ENCODE measurements around the gene MGAT4A.

MGAT4A gene

GRCh38 chr2:98731041-98731893, at the start of gene MGAT4A:
Gene MGAT4A, minus strand, starts transcription at chr2:98731132. Its CDS starts 4,800 bp downstream, at chr2:98726332.
- peak; percentile 76 for DNase-seq (ENCODE audit: low spot score)

- DNase-seq (ENCODE audit: low spot score) = peak; percentile 14
These were observed 48.0 kb upstream of the MGAT4A start for GRCh38 chr2:98778741-98779483.

GRCh38 chr2:98778151-98778550, 47.2 kb upstream of the MGAT4A start:
- DNase-seq (ENCODE audit: low spot score) = no peak

- no peak for DNase-seq (ENCODE audit: low spot score)
These were observed 46.8 kb upstream of the MGAT4A start for GRCh38 chr2:98777710-98778109.

GRCh38 chr2:98777076-98777475, 46.1 kb upstream of the MGAT4A start:
- no peak for DNase-seq (ENCODE audit: low spot score)

- DNase-seq (ENCODE audit: low spot score) = peak; percentile 8
These were observed 45.2 kb upstream of the MGAT4A start for GRCh38 chr2:98776136-98776535.

- DNase-seq (ENCODE audit: low spot score) = no peak
These were observed 44.4 kb upstream of the MGAT4A start for GRCh38 chr2:98775146-98775986.

GRCh38 chr2:98773907-98774306, 43.0 kb upstream of the MGAT4A start:
- no peak for DNase-seq (ENCODE audit: low spot score)

GRCh38 chr2:98773169-98773568, 42.2 kb upstream of the MGAT4A start:
- DNase-seq (ENCODE audit: low spot score) = no peak

- no peak for DNase-seq (ENCODE audit: low spot score)
These were observed 41.6 kb upstream of the MGAT4A start for GRCh38 chr2:98772536-98772935.

- DNase-seq (ENCODE audit: low spot score) = no peak
These were observed 41.0 kb upstream of the MGAT4A start for GRCh38 chr2:98771721-98772524.

- no peak for DNase-seq (ENCODE audit: low spot score)
These were observed 40.3 kb upstream of the MGAT4A start for GRCh38 chr2:98771264-98771663.

GRCh38 chr2:98769784-98770183, 38.9 kb upstream of the MGAT4A start:
- DNase-seq (ENCODE audit: low spot score) = no peak

- DNase-seq (ENCODE audit: low spot score) = no peak
These were observed 38.2 kb upstream of the MGAT4A start for GRCh38 chr2:98769114-98769476.

GRCh38 chr2:98768384-98769113, 37.6 kb upstream of the MGAT4A start:
- no peak for DNase-seq (ENCODE audit: low spot score)

GRCh38 chr2:98764499-98764898, 33.6 kb upstream of the MGAT4A start:
- DNase-seq (ENCODE audit: low spot score) = no peak

- DNase-seq (ENCODE audit: low spot score) = no peak
These were observed 32.4 kb upstream of the MGAT4A start for GRCh38 chr2:98763209-98763951.

GRCh38 chr2:98761909-98762308, 31.0 kb upstream of the MGAT4A start:
- DNase-seq (ENCODE audit: low spot score) = no peak

GRCh38 chr2:98761267-98761781, 30.4 kb upstream of the MGAT4A start:
- DNase-seq (ENCODE audit: low spot score) = no peak

All from ecto neural progenitor cell (in vitro differentiated cells).